Activated CD8-positive, alpha-beta memory T cell treated with anti-CD3 and anti-CD28 coated beads, Interleukin-2, amount 50 U/mL, for 24 hours (primary cell): ENCODE measurements around the gene RNASEH1.

ENCODE experiments used
- DNase-seq: peaks from one replicate; pipeline ENCODE4 v3.0.0-alpha.2; 2020; ENCODE audit errors: extremely low read depth

RNASEH1 gene

DNA sequence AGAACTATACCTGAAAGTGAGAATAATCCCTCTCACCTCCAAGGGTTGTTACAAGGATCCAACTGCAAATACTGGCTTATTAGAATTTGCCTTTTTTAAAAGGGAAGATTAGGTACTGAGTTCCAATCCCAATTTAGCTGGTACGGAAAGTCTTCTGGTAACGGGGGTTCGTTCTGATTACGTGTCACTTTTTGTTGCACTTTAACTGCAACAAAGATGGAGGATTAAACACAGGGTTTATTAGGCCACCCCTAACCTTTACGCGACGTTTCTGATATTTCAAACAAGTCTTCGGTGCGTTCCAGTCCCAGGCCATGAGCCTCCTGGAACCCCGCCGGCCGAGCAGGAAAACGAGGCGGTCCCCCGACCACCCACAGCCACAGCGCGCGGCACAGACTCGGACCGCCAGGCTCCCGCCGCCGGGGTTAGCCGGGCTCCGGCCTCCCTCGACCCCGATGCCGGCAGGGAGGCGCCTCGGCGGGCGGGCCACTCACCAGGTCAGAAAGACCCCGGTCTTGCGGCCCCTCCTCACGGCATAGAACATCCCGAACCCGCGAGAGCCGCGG is 411 bp downstream of the RNASEH1 start:
- DNase-seq, result no peak

DNA sequence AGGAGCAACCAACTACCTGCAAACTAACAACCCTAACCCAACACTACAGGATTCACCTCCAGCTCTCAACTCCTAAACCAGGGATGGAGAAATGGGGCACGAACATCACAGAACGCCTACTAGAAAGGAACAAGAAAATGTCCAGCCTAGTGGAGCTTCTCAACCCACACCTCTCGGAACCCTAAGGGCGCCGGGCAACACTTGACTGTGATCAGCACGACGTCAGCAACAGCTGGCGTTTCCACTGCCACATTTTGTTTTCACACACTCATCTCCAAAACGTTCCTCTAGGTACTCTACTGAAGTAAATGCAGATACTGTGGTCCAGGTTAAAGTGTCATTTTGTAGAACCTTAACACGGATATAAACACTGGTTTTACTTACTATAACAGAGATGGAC is 4.2 kb downstream of the RNASEH1 start:
- no peak for DNase-seq

GRCh38 chr2:3547915-3548314 is 10.2 kb downstream of the RNASEH1 start:
- no peak for DNase-seq

DNA sequence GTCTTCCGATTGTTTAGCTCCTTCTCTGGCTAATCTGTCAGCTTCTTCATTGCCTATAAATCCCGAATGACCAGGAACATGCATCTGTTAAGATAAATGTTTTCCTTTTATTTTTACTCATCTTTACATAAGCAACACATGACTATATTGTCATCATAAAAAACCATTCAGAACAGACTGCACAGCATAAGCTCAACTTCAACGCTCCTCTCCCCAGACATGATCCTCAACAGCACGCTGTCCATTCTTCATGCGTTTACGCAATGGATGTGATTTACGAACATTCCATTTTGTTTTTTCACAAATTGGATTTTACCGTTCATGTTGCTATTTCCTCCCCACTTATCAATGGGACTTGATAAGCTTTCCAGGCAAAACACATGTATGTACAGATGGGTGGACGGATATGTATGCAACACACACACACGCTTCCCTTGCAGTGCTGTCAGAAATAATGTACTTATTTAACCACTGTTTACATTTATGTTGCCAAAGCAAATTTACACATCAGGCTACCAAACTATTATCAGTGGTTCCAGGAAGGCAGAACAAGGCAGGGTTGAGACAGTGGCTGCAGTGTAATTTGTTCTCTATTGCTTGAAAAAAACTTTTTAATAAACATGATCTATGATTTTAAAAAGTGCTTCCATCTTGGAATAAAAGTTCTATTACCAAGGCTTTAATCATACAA is 12.2 kb downstream of the RNASEH1 start:
- DNase-seq, result no peak

DNA sequence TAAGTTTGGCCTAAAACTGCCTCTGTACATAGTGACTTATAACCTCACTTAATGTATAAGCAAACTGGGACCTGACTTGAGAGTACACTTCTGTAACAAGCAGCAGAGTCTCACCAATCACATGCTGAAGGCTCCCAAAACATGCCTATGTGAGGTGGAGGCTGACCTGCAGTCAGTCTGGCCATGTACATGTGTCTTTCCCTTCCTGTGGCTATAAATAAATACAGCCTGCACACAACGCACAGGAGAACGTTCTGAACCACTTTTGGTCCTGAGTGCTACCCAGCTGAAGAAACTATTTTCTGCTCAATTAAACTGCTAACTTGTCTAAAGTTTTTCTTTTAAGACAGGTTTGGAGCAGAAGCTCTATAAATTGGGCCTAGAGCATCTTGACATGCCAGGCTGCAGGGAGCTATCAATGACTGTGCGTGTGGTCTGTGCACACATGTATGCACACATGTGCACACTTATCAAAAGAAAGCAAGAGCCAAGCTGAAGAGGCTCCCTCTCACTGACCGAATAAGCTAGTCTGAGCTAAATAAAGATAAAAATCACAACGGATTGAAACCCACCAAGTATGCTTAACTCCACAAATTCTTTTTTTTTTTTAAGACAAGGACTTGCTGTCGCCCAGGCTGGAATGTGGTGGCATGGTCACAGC is 15.0 kb downstream of the RNASEH1 start:
- no peak for DNase-seq

GRCh38 chr2:3542107-3542506 is 16.0 kb downstream of the RNASEH1 start:
- no peak for DNase-seq

DNA sequence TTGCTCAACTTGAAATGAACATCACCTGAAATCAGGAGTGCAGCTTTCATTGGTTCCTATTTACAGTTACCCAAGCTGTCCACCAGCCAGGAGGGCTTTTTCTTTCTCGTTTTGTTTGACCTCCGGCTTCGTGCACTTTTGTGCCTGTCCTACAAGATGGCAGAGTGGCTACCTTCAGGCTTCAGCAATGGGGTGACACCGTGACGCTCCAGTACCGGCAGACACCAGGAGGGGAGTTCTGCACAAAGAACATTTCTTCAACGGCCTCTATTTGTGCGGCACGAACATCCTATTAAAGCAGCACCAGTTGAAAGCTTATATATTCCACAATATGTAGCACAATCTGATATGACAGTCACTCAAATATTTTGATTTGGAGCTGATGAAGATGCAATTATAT is 18.3 kb downstream of the RNASEH1 start:
- no peak for DNase-seq

- DNase-seq, result no peak
Measured at GRCh38 chr2:3536682-3537632, 21.2 kb downstream of the RNASEH1 start.

DNA sequence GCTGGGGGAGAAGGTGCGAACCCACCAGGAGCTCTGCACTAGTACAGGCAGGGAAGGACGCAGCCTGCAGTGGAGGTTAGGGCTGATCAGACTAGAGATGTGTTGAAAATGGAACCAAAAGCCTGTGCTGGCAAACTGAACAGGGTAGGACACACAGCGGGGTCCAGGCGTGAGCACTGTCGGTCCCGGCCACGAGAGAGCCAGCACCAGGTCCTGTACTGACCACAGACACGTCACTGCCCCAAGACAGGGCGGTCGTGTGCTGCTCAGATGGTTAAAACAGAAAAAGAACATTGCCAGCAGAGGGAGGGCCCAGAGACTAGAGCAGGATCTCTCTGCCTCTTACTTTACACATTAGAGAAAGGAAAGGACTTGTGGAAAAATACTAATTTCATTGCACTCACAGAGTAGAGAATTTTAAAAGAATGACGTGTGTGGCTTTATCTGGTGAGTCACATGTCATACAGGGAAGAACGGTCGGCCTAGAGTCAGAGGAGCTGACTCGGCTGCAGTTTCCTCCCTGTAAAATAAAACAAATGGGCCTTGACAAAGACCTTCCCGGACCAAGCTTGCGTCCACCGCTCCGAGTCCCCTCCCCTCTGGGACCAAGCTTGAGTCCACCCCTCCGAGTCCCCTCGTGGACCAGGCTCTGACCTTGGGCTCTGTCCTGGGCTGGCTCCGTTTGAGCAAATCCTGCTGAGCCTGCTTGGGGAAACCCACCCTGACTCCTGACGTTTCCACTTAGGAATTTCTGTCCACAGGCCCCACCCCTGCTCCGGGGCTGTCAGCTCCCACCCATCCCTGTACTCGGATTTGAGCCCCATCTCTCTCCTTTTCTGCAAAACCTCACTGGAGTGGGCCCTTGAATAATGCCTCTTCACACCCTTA is 22.1 kb downstream of the RNASEH1 start:
- no peak for DNase-seq

DNA sequence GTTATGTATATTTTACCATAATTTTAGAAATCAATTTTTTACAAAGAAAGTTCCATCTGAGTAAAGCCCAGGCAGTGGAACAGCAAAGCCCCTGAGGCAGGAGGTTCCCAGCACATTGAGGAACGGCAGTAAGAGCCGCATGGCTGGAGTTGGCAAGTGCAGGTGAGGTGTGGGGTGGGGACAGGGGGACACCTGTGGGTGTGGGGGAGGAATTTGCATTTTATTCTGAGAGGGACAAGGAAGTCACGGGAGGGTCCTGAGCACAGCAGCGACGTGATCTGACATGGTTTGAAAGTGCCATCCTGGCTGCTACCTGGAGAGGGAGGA is 22.7 kb downstream of the RNASEH1 start:
- DNase-seq, result no peak

- DNase-seq, result no peak
Measured at GRCh38 chr2:3534251-3534814, 23.8 kb downstream of the RNASEH1 start.

DNA sequence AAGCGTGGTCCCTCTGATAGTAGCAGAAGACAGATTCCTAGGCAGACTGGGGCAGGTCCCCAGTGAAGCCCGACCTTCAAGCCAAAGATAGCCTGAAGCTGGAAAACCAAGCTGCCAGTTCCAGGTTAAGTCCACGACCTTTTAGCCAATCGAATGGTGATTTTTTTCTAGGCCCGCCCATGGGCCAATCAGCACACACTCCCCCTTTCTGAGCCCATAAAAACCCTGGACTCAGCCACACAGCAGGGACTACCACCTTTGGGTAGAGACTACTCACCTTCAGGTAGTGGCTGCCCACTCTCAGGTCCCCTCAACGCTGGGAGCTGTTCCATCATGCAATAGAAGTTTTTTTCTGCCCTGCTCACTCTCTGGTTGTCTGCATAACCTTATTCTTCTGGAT is 24.3 kb downstream of the RNASEH1 start:
- no peak for DNase-seq

- DNase-seq, result no peak
Measured at GRCh38 chr2:3532941-3533340, 25.2 kb downstream of the RNASEH1 start.

DNA sequence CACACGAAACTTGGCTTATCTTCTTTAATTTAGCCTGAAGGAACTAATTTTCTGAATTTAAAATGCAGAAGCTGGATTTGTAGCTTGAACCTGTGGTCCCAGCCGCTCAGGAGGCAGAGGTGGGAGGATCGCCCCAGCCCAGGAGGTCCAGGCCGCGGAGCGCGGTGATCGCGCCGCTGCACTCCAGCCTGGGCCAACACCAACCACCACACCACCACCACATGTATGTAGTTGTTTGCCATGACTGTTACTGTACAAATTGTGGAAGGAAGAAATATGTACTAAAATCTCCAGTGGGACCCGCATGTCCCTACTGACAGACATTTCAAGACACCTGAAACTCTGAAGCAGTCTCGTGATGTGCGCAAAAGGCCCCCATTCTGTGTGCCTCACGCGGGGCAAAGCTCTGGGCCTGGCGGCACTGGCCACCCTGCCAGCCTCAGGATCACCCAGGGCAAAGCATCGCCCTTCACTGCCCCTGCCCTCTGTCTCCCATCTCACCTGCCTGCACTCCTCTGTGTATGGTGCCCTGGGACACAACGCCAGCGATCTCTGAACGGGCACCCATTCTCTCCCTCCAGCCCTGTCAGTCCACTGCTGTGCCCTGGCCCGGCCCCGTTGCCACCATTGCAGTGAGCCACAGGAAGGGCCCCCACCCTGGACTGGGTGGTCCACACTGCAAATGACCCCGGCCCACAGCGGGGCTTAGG is 28.7 kb downstream of the RNASEH1 start:
- no peak for DNase-seq

GRCh38 chr2:3527886-3528785 is 30.0 kb downstream of the RNASEH1 start:
- DNase-seq, result no peak

- no peak for DNase-seq
Measured at GRCh38 chr2:3526871-3527270, 31.3 kb downstream of the RNASEH1 start.

DNA sequence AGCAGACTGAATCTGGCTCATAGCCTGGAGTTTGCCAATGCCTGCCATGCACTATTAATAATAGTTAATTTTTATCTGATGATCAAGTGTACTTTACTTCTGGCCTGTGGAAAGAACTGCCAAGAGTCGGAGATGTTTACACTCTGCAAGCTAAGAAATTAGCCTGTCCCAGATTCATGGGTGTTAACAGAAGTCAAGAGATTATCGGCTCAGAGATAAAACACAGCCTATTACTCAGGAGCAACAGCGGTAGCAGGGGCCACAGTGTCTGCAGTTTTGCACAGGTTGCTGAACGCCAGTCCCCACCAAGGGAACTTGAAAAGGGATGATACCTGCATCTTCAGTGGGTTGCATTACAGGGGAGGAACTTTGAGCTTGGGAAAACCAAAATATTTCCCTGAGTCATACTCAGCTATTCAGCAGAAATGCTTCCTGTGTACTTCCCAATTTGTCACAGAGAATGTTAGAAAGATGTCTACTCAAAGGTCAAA is 34.5 kb downstream of the RNASEH1 start:
- no peak for DNase-seq

DNA sequence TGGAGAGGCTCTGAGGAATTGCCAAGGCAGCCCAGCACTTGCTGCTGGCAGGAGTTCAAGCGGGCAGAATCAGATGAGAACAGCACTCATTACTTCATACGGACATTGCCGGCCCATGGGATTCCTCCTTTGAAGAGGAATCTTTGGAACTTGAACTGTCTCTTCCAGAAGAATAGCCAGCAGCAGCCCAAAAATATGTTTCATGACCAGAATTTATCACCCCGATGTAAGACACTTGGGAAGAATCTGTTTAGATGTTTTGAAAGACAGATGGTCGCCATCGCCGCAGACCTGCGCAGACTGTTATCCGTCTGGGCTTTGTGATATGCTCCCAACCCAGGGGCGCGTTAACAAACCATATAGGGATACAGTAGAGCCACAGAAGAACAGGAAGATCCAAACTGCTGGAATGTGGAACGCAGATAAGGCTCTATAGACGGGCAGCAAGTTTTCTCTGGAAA is 35.1 kb downstream of the RNASEH1 start:
- DNase-seq, result no peak

GRCh38 chr2:3520591-3520990 is 37.5 kb downstream of the RNASEH1 start:
- no peak for DNase-seq
